ENCODE data around the gene NRXN2.

Gene NRXN2

DNA sequence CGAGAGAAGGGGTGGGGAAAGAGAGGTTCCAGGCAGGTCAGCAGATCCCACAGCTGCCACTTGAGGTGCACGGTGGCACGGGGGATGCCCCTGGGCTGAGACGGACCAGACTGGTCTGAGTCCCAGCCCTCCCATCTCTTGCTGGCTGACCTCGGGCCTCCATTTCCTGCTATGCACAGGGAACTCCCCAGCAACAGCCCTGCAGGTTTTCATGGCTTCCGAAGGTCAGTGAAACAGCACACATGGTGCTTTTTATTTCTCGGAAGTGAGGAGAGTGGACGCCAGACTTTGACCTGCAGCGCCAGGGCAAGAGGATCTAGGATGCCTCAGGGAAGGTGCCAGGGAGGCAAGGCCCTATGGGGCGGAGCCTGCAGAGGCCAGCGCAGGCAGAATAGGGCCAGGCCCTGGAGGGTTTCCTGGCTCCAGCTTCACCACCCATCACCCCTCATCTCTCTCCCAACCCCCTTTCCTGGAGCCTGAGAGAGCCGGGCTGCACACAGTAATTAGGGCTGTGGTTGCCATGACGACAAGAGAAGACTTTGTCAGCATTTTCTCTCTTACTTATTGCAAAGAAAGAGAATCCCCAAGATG, 102.5 kb downstream of the NRXN2 start:
- DNase-seq = no peak

DNA sequence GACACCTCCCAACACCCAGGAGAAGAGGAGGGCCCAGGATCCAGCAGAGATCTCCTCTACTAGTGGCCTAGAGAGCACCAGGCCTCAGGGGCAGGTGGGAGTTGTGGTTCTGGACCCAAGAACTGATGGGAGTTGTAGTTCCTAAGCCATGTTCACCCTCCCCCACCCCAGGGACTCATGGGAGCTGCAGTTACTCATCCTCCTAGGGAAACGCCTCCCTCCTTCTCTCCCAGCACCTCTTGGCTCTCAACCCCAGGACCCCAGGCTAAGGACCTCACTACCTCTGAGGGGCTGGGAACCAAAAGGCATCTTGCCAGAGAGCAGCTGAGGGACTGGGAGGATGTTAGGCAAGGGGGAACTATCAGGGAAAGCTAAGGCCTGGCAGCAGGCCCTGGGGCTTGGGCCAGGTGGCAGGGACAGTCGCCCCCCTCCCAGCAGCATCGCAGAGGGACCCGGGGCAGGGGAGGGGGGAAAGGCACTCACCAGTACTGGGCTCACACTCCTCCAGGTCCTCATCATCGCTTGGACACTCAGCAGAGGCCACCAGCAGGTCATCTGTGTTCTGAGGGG, 103.1 kb downstream of the NRXN2 start:
- DNase-seq = no peak

DNA sequence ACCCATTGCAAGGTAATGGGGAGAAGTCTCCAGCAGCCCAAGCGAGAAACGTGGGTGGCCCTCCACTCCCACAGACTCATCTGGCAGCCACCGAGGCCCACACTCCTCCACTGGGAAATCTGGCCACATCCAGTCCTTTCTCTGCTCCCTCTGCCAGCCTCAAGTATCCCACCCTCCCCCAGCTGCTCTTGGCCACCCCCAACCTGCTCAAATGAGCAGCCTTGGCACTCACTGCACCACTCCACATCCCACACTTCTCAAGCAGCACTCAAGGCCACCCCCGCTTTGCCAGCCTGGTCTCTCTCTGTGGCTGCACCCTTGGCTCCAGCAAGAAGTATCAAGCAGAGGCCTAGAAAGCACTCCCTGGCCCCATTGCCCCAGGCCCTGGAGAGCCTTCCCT, 103.8 kb downstream of the NRXN2 start:
- DNase-seq = no peak

DNA sequence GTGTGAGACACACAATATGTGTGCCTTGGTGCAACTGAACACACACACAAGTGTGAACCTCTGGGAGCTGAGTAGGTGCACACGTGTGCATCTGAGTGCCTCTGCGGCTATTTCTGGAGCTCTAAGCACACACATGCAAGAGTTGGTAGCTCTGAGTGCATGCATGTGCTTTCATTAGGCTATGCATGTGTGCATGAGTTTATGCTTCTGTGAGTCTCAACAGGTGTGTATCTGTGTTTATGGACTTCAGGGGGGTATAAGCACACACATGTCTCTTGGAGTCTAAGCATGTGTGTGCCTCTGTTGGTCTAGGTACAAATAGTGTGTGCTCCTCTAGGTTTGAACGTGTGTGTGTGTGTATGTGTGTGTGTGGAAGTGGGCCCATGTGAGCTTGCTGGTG, 106.2 kb downstream of the NRXN2 start:
- no peak for DNase-seq

DNA sequence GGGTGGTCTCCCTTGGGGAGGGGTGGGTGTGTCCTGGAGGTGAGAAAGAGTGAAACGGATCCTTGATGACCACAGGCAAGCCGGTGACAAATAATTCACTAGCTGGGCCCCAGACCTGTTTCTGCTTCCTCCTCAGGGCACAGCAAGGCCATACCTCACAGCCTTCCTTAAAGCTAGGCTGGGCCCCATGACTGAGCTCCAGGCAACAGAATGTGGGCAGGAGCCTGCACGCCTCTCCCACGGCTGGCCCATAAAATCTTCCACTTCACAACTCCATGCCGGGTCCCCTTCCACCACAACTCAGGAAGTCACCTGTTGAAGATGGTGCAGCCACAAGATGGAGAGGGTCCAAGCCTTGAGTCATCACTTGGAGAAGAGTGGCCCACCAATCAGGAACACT, 108.1 kb downstream of the NRXN2 start:
- no peak for DNase-seq

DNA sequence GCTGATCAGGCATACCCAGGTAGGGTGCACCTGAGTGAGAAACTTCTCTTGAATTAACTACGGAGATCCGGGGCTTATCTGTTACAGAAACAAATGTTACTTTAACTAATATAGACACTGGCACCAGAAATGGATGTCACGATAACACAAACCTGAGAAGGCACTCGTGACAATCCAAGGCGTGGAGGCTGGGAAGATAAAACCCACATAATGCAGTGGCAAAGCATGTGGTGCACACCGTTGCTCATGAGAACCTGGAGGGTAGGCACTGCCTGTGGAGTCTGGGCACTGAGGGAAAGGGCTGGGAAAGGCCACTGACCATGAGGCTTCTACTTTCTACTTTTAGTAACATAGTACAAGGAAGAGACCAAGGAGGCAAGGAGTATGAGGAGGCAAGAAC, 109.3 kb downstream of the NRXN2 start:
- DNase-seq = no peak

DNA sequence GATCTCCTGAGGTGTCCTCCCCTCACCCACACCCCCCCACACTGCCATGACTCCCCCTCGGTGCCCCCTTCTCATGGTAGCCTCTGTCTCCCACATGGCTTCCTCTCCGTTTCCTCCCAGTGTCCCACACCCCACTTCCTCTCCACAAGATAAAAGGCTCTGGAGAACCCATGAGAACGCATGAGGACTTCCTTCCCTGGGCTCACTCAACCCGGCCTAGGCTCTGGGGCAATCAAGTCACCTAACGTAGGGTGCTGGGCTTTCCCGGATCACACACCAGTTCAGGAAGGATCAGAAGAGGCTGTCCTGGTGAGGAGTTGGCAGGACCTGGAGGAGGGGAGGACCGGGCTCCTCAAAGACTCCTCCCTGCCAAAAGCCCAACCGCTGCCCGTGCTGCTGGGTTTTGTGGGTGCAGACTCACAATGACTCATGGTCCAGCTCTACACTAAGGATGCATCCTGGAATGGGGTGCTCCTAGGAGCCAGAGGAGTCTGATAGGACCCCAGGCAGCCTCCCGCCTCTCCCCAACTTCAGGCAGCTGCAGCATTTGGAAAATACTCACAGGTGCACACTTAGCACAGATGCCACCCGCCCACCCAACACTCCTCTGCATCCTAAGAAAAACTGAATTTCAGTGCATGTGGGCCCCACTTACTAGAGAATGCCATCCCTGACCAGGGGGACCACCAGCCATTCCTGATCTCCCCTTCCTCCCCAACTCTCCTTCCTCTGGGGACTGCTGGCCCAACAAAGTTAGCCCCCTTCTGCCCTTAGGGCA, 110.9 kb downstream of the NRXN2 start:
- DNase-seq = no peak

DNA sequence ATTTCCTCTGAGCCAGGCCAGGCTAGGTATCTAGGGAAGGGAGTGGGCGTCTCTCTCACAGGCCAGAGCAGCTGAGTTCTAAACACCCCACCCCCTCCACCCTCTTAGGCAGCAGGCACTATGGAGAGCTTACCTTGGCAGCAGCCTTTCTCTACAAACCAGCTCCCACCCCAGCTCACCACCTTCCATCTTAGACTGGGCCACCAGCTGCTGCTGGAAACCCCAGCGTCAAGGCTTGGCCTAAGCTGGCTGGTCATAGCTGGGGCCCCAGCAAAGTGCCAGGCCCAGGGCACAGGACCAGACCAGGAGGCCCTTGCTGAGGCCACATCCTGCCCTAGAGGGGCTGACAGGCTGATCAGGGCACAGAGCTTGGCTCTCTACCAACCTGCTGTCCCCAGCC, 111.8 kb downstream of the NRXN2 start:
- no peak for DNase-seq

DNA sequence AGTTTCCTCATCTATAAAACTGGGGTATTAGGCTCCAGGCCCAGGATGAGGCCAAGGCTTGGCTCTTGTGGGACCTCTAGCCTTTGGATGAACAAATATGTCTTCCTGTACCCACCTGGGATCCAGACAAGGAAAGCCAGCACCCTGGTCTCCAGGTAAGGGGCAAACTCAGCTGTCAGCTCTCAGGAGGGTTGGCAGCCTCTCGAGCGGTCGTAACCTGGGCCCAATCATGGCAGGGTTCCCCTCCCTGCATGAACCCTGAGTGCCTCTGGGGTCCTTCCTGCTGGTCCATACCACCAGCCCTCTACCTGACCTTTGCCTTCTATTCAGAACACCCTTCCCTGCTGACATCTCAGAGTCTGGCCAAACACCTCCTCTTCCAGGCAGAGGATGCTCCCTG, 112.4 kb downstream of the NRXN2 start:
- no peak for DNase-seq

DNA sequence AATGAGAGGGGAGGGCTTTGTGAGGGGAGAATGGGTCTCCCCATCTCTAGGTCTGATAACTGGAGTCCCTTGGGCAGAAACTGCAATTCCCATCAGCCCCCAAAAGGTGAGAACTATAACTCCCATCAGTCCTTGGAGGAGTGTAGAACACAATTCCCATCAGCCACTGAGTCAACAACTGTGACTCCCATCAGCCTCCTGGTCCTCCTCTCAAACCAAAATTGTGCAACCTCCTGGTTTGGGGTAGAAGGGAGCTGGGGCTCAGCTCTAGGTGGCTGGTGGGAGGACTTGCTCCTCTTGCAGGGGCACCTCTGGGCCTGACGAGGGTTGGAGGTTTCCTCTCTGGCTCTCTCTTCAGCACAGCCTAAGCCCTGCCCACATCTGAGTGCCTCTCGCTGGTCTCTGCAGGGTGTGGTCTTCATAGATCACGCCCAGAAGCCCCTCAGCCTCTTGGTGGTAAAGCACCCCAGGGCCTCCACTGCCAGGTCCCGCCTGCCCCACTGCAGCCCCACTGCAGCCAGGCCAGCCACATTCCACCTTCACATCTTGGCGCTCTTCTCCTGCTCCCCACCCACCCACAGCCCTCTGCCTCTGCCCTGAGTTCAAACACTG, 113.5 kb downstream of the NRXN2 start:
- no peak for DNase-seq

DNA sequence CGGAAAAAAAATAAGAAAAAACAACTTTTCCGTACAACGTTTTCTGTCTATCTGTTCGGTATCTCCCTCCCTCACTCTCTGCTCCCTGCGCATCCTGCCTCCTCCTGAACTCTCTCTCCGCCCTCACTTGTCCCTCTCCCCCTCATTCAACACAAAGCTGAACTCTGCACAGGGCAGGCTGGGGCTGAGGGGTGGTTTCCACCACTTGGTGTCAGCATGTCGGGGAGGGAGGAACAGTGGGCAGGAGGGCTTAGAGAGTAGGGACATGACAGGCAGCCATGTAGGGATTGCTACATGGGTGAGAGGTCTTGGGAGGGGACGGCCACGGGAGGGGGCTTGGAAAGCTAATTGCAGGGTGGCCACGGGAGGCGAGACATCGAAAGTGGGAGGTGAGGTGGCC, 114.4 kb downstream of the NRXN2 start:
- no peak for DNase-seq

DNA sequence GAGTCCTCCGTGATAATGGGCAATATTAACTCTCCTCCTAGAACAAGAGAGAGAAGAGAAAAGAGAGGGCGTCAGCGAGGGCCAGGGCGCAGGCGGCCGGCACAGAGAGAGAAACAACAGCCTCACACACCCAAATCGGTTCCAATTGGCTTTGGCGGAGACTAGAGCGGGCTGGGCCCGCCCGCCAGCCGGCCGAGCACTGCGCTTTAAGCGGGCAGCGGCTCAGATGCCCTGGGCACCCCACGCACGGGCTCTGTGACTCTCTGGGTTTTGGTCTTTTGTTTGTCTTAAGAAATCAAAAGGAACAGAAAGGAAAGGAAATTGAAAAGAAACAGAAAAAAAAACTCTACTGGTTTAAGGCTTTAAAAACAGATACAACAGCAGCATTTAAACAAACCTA, 115.0 kb downstream of the NRXN2 start:
- no peak for DNase-seq

DNA sequence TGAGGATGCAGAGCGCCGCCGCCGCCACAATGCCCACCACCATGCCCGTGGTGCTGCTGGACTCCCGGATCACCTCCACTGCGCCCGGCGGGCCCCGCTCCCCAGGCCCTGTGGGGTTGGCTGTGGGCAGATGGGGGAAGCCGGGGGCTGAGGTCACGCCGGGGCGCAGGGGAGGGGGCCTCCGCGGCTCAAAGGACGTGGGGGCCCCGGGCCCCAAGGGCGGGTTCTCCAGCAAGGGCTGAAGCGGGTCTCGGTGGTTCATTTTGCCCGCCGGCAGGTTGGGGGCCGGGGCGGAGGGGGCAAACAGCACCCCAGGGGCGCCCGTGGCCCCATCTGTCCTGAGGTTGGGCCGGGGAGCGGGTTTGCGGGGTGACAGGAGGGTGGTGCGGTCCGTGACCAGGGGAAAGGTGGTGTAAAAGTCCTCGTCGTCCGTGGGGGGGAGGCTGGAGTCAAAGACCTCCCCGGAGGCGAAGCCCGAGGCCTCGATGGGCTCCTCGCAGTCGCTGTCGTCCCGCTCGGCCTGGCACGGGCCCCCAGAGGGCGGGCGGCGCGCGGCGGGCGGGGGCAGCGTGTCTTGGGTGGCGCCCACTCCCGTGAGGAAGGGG, 115.5 kb downstream of the NRXN2 start:
- DNase-seq = no peak

DNA sequence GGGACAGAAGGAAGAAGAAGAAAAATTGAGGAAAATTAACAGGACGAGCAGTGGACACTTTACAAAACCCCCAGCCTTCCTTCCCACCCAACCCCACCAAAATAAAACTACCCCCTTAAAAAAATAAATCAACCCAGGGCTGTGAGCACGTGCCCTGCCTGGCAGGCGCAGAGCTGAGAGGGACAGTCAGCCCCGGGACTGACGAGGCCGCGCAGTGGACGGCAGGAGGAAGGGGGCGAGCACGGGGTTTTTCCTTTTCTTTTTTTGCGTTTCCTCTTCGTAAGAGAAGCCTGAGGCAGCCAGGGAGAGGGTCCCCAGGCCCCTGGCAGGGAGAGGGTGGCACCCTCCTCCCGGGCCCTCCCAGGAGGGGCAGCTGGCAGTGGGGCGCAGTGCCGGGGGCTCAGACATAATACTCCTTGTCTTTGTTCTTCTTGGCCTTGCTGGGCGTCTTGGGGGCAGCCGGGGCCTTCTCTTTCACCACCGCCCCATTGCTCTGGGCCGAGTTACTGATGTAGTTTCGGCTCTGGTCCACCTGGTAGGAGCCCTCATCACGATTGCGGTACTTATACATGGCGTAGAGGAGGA, 116.1 kb downstream of the NRXN2 start:
- no peak for DNase-seq

DNA sequence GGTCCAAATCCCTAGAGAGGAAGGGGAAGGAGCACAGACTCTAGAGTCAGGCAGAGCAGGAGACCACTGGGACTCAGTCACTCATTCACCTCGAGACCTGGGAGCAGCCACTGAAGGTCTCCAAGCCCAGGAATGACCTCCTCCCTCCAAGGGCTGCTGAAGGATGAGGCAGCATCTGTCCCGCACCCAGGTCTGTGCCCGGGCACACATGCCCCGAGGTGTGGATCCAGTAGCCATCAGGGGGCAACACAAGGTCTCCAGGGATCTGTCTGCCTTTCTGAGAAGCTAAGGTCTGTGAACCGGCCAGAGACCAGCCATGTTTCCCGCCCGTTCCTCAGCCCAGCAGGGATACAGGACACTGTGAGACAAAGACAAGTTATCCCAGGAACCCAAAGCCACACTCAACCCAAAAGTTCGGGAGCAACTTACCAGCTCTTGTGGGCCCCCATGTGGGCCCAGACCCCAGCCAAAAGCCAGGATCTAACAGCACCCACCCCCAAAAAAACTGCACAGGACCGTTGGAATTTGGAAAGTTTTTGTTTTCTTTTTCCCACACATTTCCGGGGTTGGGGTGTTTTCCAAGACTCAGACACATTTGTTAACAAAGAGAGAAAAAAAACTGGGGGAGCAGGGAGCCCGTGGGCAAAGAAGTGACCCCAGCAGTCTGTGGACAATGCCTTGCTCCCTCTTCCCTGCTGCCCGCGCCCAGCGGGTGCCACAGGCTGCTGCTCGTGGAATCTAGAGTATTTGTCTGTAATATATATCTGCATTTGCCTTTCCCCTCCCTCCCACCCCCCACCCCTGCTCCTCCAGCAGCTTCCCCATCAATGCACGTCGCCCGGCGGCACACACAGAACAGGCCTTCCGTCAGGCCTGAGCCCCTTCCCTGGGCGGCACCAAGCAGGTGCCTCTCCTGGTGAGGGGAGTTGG, 117.1 kb downstream of the NRXN2 start:
- no peak for DNase-seq

DNA sequence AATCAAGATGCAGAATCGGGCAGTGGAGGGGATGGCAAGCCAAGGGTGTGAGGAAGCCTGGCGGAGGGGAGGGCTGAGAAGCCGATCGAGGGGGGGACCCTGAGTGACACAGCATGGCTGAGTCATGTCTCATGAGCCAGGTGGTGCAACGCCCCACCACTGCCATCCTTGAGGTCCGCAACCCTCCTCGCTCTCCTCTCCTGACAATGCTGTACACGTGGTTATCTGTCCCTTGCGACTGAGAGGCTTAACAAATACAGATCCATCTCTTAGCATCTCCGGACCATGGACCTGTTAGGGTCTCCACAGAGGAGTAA, 117.8 kb downstream of the NRXN2 start:
- no peak for DNase-seq

DNA sequence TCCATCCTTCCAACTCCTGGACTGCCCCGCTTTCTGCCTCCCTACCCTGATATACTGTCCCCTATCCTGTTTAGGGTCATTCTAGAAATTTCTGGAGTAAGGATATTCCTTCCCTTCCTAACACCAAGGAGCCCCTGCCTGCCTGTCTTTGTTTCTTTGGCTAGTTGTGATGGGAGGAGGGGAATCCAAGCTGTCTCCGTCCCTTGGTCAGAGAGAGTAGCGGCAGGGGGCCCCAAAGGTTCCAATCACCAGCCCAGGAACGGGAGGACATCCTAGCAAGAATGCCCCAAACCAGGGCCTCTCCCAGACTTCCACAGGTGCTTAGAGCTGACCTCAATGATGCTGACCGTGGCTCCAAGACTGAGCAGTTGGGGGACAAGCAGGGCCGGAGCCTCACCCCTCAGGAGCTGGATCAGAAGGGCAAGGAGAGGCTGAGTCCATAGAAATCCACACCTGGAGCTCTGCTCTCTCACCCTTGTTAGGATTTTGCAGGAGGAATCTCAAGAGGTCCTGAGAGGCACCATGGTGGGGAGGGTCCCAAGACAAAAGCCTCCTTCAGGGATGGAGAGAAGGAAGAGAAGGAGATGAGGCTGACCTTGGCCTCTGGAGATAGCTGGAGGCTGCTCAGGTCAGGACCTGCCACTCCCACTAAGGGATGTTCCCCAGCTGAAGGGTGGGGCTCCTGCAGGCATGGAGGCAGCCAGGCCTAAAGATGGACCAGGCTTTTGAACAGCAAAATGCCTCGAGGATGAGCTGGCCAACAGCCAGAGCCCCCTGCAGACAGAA, 118.3 kb downstream of the NRXN2 start:
- no peak for DNase-seq

DNA sequence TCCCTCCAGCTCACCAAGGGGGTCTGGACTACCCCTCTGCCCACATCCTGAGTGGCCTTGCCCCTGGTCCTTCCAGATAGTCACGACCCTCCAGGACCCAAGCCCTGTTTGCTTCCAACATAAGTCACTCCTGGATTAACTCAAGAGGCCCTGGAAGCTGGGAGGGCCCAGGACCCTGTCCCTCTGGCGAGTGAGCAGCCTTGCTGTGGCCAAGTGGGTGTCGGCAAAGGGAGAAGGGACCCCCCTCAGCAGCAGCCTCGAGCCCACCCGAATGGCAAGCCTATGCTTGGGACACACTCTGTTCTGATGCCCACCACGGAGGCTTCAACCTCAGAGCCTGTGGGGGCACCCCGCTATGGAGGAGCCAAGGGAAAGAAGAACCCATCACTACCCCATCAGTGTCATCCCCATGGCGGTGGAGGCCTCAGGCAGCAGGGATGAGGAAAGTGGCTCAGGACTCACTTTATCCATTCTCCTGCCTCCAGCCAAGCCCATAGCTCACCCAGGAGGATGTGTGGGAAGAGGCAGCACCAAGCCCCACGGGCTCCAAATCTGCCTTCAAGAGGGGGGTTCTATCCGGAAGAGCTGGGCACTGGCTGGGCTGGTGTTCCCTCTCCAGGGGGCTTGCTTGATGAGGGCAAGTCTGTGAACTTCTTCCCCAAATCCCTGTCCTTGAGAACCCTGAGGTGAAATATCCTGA, 119.4 kb downstream of the NRXN2 start:
- DNase-seq = no peak

DNA sequence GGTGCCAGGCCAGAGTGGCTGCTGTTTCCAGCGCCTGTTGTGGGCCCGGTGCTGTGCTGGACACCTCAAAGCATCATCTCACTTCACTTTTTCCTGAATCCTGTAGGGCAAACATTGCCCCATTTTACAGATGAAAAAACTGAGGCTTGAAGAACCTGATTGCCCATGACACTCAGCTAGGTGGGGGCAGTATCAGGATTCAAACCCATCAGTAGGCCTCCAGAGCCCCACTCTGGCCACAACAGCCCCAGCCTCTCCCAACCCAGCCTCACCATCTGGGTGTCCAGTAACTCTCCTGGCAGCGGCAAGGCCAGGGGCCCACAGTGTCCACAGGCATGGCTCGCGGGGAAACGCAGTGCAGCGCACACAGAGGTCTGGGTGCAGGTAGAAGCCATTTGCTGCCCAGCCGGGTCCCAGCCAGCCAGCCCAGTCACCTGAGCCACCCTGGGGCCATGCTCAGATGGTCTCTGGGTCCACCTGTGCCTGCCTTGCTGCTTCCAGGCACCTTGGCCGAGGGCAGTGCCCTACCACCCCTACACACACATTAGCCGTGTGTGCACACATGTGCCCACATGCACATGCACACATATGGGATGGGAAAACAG, 120.4 kb downstream of the NRXN2 start:
- no peak for DNase-seq
